ENCODE results near the gene UBE2J2.

Gene UBE2J2

DNA sequence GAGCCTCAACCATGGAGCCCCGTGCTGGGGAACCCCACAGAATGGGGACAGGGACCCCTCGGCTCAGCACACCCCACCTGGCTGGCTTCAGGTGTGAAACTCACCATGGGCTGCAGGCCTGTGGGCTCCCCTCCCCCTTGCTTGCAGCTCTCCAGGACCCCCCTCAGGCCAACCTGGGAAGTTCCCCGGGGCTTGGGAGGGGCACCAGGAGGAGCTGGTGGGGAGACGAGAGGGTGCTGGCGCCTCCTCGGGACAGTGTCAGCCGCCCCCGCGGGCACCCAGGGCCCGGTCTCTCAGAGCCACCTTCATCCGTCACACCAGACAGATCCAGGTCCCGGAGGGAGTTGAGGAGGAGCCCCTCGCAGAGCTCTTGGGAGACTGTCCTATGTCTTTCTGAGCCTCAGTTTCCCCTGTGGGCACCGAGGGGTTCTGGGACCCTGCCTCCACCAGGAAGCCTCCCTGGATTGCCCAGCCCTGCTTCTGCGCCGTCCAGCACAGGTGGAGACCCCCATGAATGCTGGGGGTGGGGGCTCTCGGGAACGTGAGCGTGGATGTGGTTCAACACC, 66.6 kb downstream of the UBE2J2 start:
- no peak for DNase-seq

- DNase-seq: peak; percentile 82
These were observed 67.2 kb downstream of the UBE2J2 start, which contains the start of gene TNFRSF18 for GRCh38 chr1:1206376-1206965. TNFRSF18 (minus strand) TSS chr1:1206592; CDS start chr1:1206571, 21 bp downstream.

GRCh38 chr1:1205769-1206375, 67.8 kb downstream of the UBE2J2 start:
- no peak for DNase-seq

DNA sequence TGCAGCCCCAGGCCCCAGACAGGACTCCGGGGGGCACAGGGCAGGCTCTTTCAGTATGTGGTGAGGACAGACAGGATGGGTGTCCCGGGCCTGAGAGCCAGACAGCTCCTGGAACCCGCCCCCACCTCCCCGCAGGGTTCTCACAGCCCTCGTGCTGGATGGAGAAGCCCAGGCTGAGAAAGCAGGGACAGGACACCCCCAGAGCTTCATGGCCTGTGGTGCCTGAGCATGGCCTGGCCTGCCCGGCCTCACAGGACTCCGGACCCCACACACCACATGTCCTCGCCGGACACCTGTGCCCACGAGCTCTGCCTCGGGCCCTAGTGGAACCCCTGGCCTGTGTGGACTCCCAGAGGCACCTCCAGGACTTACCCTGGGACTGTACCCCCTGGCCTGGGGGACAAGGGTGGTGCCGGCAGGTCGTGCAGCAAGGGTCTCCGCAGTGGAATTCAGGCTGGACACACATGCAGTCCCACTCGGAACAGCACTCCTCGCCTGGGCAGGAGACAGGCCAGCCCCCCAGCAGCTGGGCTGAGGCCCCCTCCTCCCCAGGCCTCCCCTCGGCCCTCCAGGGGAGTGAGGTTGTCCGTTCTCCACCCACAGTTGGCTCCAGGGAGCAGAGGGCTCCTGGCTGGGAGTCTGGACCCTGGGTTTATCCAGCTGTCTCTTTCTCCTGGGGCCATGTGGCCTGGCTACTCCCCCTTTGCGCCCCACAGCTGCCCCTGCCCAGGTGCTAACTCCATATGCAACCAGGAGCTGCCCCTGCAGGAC, 68.5 kb downstream of the UBE2J2 start:
- no peak for DNase-seq

- no peak for DNase-seq
These were observed 69.2 kb downstream of the UBE2J2 start for GRCh38 chr1:1204425-1204920.
